Karpas-422 (cell line): ENCODE data around the gene APLP2. TPM values are rescaled to one million over a fixed set of nuclear protein-coding genes. Genes with fewer than 3 reads are reported as not detected.

Source experiments
- DNase-seq: peaks from one replicate; pipeline ENCODE4 v3.0.0-alpha.2; 2015
- H2AFZ ChIP-seq: fragments of 200-600 bp; sonication (generic); 2 replicates; pipeline ENCODE4 v1.6.1; 2014; ENCODE audit warnings: antibody characterized with exemption, low read length, mixed read lengths
- H3K27ac ChIP-seq: fragments of 200-600 bp; sonication (generic); 2 replicates; pipeline ENCODE4 v1.5.1; 2014; ENCODE audit warnings: mild to moderate bottlenecking, low read length, moderate library complexity
- H3K27me3 ChIP-seq: fragments of 200-600 bp; sonication (generic); 2 replicates; pipeline ENCODE4 v1.6.1; 2014; ENCODE audit warnings: low read length, mixed read lengths
- H3K36me3 ChIP-seq: fragments of 200-600 bp; sonication (generic); 2 replicates; pipeline ENCODE4 v1.6.1; 2014; ENCODE audit warnings: low read length, mixed read lengths; ENCODE audit not compliant: insufficient read depth
- H3K4me1 ChIP-seq: fragments of 200-600 bp; sonication (generic); 2 replicates; pipeline ENCODE4 v1.6.1; 2014; ENCODE audit warnings: mild to moderate bottlenecking, low read length, mixed read lengths
- H3K4me2 ChIP-seq: fragments of 200-600 bp; sonication (generic); 2 replicates; pipeline ENCODE4 v1.6.1; 2014; ENCODE audit warnings: low read length, low read depth, mild to moderate bottlenecking; ENCODE audit not compliant: poor library complexity, severe bottlenecking
- H3K4me3 ChIP-seq: fragments of 200-600 bp; sonication (generic); 2 replicates; pipeline ENCODE4 v1.5.1; 2014; ENCODE audit warnings: mild to moderate bottlenecking, antibody characterized with exemption, low read length, mixed read lengths
- H3K79me2 ChIP-seq: fragments of 200-600 bp; sonication (generic); 2 replicates; pipeline ENCODE4 v1.6.1; 2014; ENCODE audit warnings: mild to moderate bottlenecking, low read length, mixed read lengths
- H3K9ac ChIP-seq: fragments of 200-600 bp; sonication (generic); 2 replicates; pipeline ENCODE4 v1.6.0; 2014; ENCODE audit warnings: low read length
- H3K9me2 ChIP-seq: fragments of 200-600 bp; sonication (generic), shearing (Covaris generic); replicated peaks from 2 replicates; pipeline ENCODE4 v1.6.0; 2014; ENCODE audit warnings: mild to moderate bottlenecking, low read length, moderate library complexity; ENCODE audit not compliant: insufficient read depth
- H3K9me3 ChIP-seq: fragments of 300-700, 200-600 bp; sonication (generic); 2 replicates; pipeline ENCODE4 v1.6.1; 2014; ENCODE audit warnings: low read length, mixed read lengths
- H4K20me1 ChIP-seq: fragments of 200-600 bp; sonication (generic); 2 replicates; pipeline ENCODE4 v1.6.1; 2014; ENCODE audit warnings: mild to moderate bottlenecking, antibody characterized with exemption, low read length, low read depth; ENCODE audit not compliant: insufficient read depth
- total RNA-seq: library from RNA; depleted of rRNA; stranded (reverse); fragments of >200 nt; shearing (Covaris generic); gene quantifications from 2 replicates; pipeline ENCODE4 v1.2.3, GENCODE V29; 2014; ENCODE audit warnings: low replicate concordance

The APLP2 gene
- total RNA-seq, 1 experiment from 2014 or later = 50.8 TPM

- DNase-seq = no peak
- no peaks in the 10 kb centered on the region for H3K27me3 ChIP-seq
- H3K4me3 ChIP-seq = no peak overlapping the region
- H3K36me3 ChIP-seq = no peaks in the 10 kb centered on the region
- H2AFZ ChIP-seq = no peak overlapping the region
- no peaks in the 10 kb centered on the region for H3K9me3 ChIP-seq
- no peaks in the 10 kb centered on the region for H3K4me1 ChIP-seq
- H4K20me1 ChIP-seq = no peaks in the 10 kb centered on the region
- H3K27ac ChIP-seq = no peak overlapping the region
- no peaks in the 10 kb centered on the region for H3K9me2 ChIP-seq
- no peak overlapping the region for H3K4me2 ChIP-seq
- H3K9ac ChIP-seq = no peak overlapping the region
- peaks cover 82% of the 10 kb centered on the region for H3K79me2 ChIP-seq
Observed at GRCh38 chr11:130096823-130097222, 27.1 kb downstream of the APLP2 start.

GRCh38 chr11:130097285-130097684, 27.6 kb downstream of the APLP2 start:
- no peak overlapping the region for H3K27ac ChIP-seq
- no peak overlapping the region for H2AFZ ChIP-seq
- H3K4me3 ChIP-seq = no peak overlapping the region
- no peaks in the 10 kb centered on the region for H3K36me3 ChIP-seq
- no peaks in the 10 kb centered on the region for H4K20me1 ChIP-seq
- no peaks in the 10 kb centered on the region for H3K9me2 ChIP-seq
- DNase-seq = no peak
- no peaks in the 10 kb centered on the region for H3K27me3 ChIP-seq
- H3K4me1 ChIP-seq = no peaks in the 10 kb centered on the region
- H3K9ac ChIP-seq = no peak overlapping the region
- H3K4me2 ChIP-seq = no peak overlapping the region
- H3K9me3 ChIP-seq = no peaks in the 10 kb centered on the region
- peaks cover 86% of the 10 kb centered on the region for H3K79me2 ChIP-seq

DNA sequence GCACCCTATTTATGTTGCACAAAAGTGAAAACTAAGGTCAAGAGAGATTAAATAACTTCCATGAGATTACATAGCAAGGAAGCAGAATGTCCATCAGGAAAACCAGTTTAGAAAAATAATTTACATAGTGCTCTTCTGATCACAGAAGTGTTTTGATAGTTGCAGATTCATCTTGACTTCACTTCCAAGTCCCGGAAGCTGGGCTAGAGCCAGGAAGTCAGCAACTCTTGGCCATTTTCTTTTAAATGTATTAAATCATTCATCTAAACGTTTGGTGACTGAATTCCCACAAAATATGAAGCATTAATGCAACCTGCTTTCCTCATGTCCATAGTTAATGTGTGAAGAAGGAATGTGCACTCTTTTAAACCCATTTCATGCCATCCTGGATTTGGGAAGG, 29.7 kb downstream of the APLP2 start:
- H4K20me1 ChIP-seq = no peaks in the 10 kb centered on the region
- H2AFZ ChIP-seq = no peak overlapping the region
- no peaks in the 10 kb centered on the region for H3K27me3 ChIP-seq
- peaks cover 95% of the 10 kb centered on the region for H3K79me2 ChIP-seq
- DNase-seq = no peak
- H3K9me2 ChIP-seq = no peaks in the 10 kb centered on the region
- no peak overlapping the region for H3K4me2 ChIP-seq
- no peak overlapping the region for H3K9ac ChIP-seq
- H3K4me3 ChIP-seq = no peak overlapping the region
- H3K36me3 ChIP-seq = no peaks in the 10 kb centered on the region
- H3K4me1 ChIP-seq = no peaks in the 10 kb centered on the region
- H3K27ac ChIP-seq = no peak overlapping the region
- no peaks in the 10 kb centered on the region for H3K9me3 ChIP-seq

GRCh38 chr11:130100381-130101095, 30.8 kb downstream of the APLP2 start:
- Histone ChIP-seq H3K4me3 (no peak overlapping the region), H3K4me2 (no peak overlapping the region), H3K9me3 (no peaks in the 10 kb centered on the region), H3K79me2 (peaks cover 95% of the 10 kb centered on the region), H3K27me3 (no peaks in the 10 kb centered on the region), H3K4me1 (no peaks in the 10 kb centered on the region), H3K36me3 (no peaks in the 10 kb centered on the region), H4K20me1 (no peaks in the 10 kb centered on the region), H2AFZ (no peak overlapping the region), H3K9me2 (no peaks in the 10 kb centered on the region), H3K27ac (no peak overlapping the region), H3K9ac (no peak overlapping the region)
- no peak for DNase-seq

- H3K9me2 ChIP-seq = no peaks in the 10 kb centered on the region
- no peaks in the 10 kb centered on the region for H4K20me1 ChIP-seq
- H3K9me3 ChIP-seq = no peaks in the 10 kb centered on the region
- H3K4me3 ChIP-seq = no peak overlapping the region
- H3K79me2 ChIP-seq = peaks cover 95% of the 10 kb centered on the region
- no peaks in the 10 kb centered on the region for H3K36me3 ChIP-seq
- H3K9ac ChIP-seq = no peak overlapping the region
- no peak overlapping the region for H2AFZ ChIP-seq
- no peak for DNase-seq
- H3K27ac ChIP-seq = no peak overlapping the region
- no peaks in the 10 kb centered on the region for H3K27me3 ChIP-seq
- H3K4me1 ChIP-seq = no peaks in the 10 kb centered on the region
- no peak overlapping the region for H3K4me2 ChIP-seq
Observed at GRCh38 chr11:130101661-130102060, 32.0 kb downstream of the APLP2 start.

DNA sequence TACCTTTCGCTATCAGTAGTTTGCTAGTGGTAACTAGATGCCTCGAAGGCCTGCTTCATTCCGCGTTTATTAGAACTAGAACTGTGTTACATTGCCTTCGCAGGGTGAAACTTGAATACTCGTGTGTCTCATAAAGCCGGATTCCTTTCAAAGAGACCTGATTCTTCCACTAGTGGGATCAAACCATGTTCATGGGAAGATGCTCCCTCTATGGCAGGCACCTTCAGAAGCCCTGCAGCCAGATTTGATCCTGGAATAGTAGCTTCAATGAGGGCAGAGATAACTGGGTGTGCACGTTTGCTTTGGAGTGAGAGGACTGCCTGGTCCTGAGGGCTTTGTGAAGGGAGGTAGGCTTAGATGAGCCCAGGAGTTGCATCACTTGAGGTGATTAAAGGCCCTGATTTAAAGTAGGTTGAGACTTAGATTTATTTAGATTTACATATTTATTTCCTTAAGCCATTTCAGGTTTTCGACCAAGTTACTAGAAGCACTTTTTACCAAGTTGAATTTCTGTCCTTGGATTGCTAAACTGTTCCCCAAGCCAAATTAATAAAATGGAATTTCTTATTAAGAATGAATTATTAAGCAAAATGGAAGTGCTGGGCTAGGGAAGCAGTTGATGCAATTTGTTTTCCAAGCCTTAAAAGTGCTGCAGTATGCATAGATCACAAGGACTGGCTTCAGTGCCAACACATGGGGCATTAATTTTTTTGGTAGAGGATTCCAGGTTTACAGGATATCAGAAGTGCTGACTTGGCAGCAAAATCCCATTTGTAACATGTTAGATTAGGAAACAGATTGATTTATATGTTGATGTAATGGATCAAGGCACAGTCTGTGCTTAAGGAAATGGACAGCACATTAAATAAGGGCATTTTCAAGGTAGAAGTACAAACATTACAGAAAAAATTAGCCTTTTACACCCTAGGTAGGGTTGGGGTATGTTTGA, 32.9 kb downstream of the APLP2 start:
- no peaks in the 10 kb centered on the region for H3K9me2 ChIP-seq
- H3K36me3 ChIP-seq = no peaks in the 10 kb centered on the region
- H3K27me3 ChIP-seq = no peaks in the 10 kb centered on the region
- H3K9me3 ChIP-seq = no peaks in the 10 kb centered on the region
- H3K4me3 ChIP-seq = no peak overlapping the region
- H2AFZ ChIP-seq = no peak overlapping the region
- H3K27ac ChIP-seq = no peak overlapping the region
- H3K4me2 ChIP-seq = no peak overlapping the region
- H4K20me1 ChIP-seq = no peaks in the 10 kb centered on the region
- no peak for DNase-seq
- no peaks in the 10 kb centered on the region for H3K4me1 ChIP-seq
- H3K9ac ChIP-seq = no peak overlapping the region
- H3K79me2 ChIP-seq = peaks cover 90% of the 10 kb centered on the region

DNA sequence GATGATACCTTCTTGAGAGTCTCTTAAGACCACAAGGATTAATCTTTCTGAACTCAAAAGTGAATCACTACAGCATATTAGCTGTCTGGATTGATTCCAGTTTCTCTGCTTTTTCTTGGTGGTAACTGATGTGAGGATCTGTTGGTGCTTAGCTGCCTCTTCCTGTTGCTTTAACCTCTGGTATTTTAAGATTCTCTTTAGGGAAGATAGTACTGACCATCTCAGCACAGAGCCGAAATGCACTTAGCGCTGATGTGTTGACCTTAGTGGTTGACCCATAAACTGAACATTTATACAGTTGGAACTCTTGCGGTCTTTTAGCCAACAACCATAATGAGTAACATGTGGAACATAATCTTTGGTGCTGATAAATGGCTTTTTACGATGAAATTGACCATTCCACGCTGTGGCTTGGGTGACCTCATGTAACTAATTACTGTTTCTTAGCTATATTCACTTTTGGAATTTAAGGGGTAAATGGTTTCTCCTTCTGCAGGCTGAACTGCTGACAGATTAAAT, 33.7 kb downstream of the APLP2 start:
- DNase-seq = no peak
- Histone ChIP-seq H2AFZ (no peak overlapping the region), H4K20me1 (no peaks in the 10 kb centered on the region), H3K9ac (no peak overlapping the region), H3K27me3 (no peaks in the 10 kb centered on the region), H3K9me3 (no peaks in the 10 kb centered on the region), H3K36me3 (no peaks in the 10 kb centered on the region), H3K79me2 (peaks cover 84% of the 10 kb centered on the region), H3K4me1 (no peaks in the 10 kb centered on the region), H3K27ac (no peak overlapping the region), H3K4me2 (no peak overlapping the region), H3K4me3 (no peak overlapping the region), H3K9me2 (no peaks in the 10 kb centered on the region)

- H3K9ac ChIP-seq = no peak overlapping the region
- H3K79me2 ChIP-seq = peaks cover 66% of the 10 kb centered on the region
- no peaks in the 10 kb centered on the region for H3K9me2 ChIP-seq
- no peak overlapping the region for H3K27ac ChIP-seq
- no peak overlapping the region for H2AFZ ChIP-seq
- H4K20me1 ChIP-seq = no peaks in the 10 kb centered on the region
- no peaks in the 10 kb centered on the region for H3K36me3 ChIP-seq
- no peak overlapping the region for H3K4me2 ChIP-seq
- H3K9me3 ChIP-seq = no peaks in the 10 kb centered on the region
- H3K4me1 ChIP-seq = no peaks in the 10 kb centered on the region
- no peak overlapping the region for H3K4me3 ChIP-seq
- no peak for DNase-seq
- H3K27me3 ChIP-seq = no peaks in the 10 kb centered on the region
Observed at GRCh38 chr11:130106381-130106780, 36.7 kb downstream of the APLP2 start.
